Esophagus muscularis mucosa (tissue), 3 donors: Measurements from ENCODE around the gene CEP131.

Source experiments
- POLR2A ChIP-seq: fragments of 450-650 bp; IDR thresholded peaks from one replicate; pipeline ENCODE4 v1.6.1; 2017; ENCODE audit warnings: antibody characterized with exemption, moderate library complexity, mild to moderate bottlenecking, low read depth
- POLR2AphosphoS5 ChIP-seq, 2 donors: sonication (generic); formaldehyde crosslinking; IDR thresholded peaks; one replicate each; pipeline ENCODE4 v1.6.1; 2017; ENCODE audit warnings: antibody characterized with exemption in 2 of 2
- TF ChIP-seq, protein P1 (sequence below), 3 experiments: fragments of 200-600 bp in 2 of 3; fragments of 450-650 bp in 1 of 3; sonication (generic) in 2 of 3; IDR thresholded peaks; one replicate each; pipeline ENCODE4 v1.5.1; 2017 to 2019; ENCODE audit warnings: antibody characterized with exemption in 3 of 3, mild to moderate bottlenecking in 2 of 3, moderate library complexity in 1 of 3

DNA sequence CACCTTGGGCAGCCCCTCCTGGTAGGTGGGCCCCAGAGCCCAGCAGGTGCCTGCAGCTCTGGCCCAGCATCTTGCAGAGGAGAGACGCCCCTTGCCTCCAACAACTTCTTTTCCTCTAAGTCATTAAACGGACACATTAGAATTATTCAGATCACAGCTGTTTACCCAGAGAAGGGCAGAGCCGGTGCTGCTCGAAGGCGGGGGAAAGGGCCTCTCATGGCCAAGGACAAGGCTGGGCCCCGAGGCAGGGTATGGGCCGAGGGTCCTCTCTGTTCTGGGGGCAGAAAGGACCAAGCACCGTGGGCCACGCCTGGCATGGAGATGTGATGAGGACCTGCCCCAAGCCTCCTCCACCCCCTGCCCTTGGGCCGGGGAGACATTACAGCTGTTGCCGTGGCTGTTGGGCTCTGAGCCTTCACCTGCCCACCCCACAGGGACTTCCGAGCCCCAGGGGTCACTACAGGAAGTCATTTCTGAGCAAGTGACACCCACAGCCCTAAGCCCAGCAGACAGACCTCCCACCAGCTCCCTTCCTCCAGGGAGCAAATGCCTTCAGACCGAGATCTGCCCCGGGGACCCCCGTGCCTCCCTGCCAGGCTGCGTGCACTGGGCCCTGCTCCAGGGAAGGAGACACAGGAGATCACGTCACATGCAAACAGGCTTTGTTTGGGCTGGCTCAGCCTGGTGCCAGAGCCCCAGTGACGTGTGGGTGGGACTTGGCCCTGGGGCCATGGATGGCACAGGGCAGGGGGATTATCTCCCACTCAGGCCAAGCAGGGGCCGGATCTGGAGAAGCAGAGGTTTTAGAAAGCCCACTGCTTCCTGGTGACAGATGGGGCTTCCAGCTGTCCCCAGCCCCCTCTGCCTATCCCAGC lies 58.2 kb downstream of the CEP131 start:
- TF ChIP-seq POLR2AphosphoS5 (IDR thresholded peaks at IDR 0.05) (peak in 1 of 2 donors; percentile 53), POLR2A (no peak)
- TF ChIP-seq, protein P1, sequence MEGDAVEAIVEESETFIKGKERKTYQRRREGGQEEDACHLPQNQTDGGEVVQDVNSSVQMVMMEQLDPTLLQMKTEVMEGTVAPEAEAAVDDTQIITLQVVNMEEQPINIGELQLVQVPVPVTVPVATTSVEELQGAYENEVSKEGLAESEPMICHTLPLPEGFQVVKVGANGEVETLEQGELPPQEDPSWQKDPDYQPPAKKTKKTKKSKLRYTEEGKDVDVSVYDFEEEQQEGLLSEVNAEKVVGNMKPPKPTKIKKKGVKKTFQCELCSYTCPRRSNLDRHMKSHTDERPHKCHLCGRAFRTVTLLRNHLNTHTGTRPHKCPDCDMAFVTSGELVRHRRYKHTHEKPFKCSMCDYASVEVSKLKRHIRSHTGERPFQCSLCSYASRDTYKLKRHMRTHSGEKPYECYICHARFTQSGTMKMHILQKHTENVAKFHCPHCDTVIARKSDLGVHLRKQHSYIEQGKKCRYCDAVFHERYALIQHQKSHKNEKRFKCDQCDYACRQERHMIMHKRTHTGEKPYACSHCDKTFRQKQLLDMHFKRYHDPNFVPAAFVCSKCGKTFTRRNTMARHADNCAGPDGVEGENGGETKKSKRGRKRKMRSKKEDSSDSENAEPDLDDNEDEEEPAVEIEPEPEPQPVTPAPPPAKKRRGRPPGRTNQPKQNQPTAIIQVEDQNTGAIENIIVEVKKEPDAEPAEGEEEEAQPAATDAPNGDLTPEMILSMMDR (IDR thresholded peaks at IDR 0.05), result no peak
